Esophagus muscularis mucosa (tissue), 4 donors: ENCODE data around the gene KNG1. TPM values are rescaled to one million over a fixed set of nuclear protein-coding genes. Genes with fewer than 3 reads are reported as not detected.
"Not testable (repeated sequence)": the region's sequence is repeated elsewhere in the genome, so short reads cannot be mapped to it uniquely, and the experiment has no call there.

Experiments used
- DNase-seq: peaks from one replicate; pipeline ENCODE4 v3.0.0-alpha.2; 2017; ENCODE audit errors: extremely low spot score
- H3K27ac ChIP-seq, 4 donors: fragments of 200-600 bp; sonication (generic); replicated peaks in 1 of 4; 1 replicate in 3 of 4; 2 replicates in 1 of 4; pipeline ENCODE4 v1.5.1; 2016 to 2019; ENCODE audit warnings: mild to moderate bottlenecking in 1 of 4
- H3K27me3 ChIP-seq, 4 donors: fragments of 200-600 bp; sonication (generic); one replicate each; pipeline versions ENCODE4 v1.5.1 to v1.6.0; 2016 to 2019
- H3K36me3 ChIP-seq, 4 donors: fragments of 200-600 bp; sonication (generic); one replicate each; pipeline ENCODE4 v1.5.1; 2016 to 2019
- H3K4me1 ChIP-seq, 4 donors: fragments of 200-600 bp; sonication (generic); one replicate each; pipeline ENCODE4 v1.5.1; 2016 to 2019
- H3K4me3 ChIP-seq, 4 donors: fragments of 200-600 bp; sonication (generic); 1 replicate in 2 of 4; 2 replicates in 2 of 4; pipeline ENCODE4 v1.5.1; 2016 to 2019; ENCODE audit warnings: mild to moderate bottlenecking in 4 of 4, moderate library complexity in 1 of 4
- H3K9me3 ChIP-seq, 4 donors: fragments of 200-600 bp; sonication (generic); 1 replicate in 3 of 4; 2 replicates in 1 of 4; pipeline ENCODE4 v1.5.1; 2016 to 2019
- EP300 ChIP-seq: sonication (generic); formaldehyde crosslinking; IDR thresholded peaks from one replicate; pipeline ENCODE4 v1.6.1; 2017; ENCODE audit warnings: antibody characterized with exemption
- POLR2A ChIP-seq: fragments of 450-650 bp; IDR thresholded peaks from one replicate; pipeline ENCODE4 v1.6.1; 2017; ENCODE audit warnings: antibody characterized with exemption, moderate library complexity, mild to moderate bottlenecking, low read depth
- POLR2AphosphoS5 ChIP-seq, 2 donors: sonication (generic); formaldehyde crosslinking; IDR thresholded peaks; one replicate each; pipeline ENCODE4 v1.6.1; 2017; ENCODE audit warnings: antibody characterized with exemption in 2 of 2
- WGBS: methylation state at CpG from one replicate; pipeline ENCODE4 v1.1.5; 2018; 5-methylcytosine and 5-hydroxymethylcytosine counted together
- intact Hi-C: fragments of 100-400 bp; cut with DNase I; formaldehyde crosslinking; loops from one replicate; pipeline ENCODE4 v1.15.1; 2023
- total RNA-seq, 4 donors: library from RNA; depleted of rRNA; stranded (reverse); fragments of >200 nt; gene quantifications; one replicate each; pipeline versions ENCODE4 v1.1.0 to v1.2.1, GENCODE V29; 2016
- TF ChIP-seq, protein P1 (sequence below), 3 experiments: fragments of 200-600 bp in 2 of 3; fragments of 450-650 bp in 1 of 3; sonication (generic) in 2 of 3; IDR thresholded peaks; one replicate each; pipeline ENCODE4 v1.5.1; 2017 to 2019; ENCODE audit warnings: antibody characterized with exemption in 3 of 3, mild to moderate bottlenecking in 2 of 3, moderate library complexity in 1 of 3

The KNG1 gene
- total RNA-seq, 4 donors from 2014 or later, result not detected

DNA sequence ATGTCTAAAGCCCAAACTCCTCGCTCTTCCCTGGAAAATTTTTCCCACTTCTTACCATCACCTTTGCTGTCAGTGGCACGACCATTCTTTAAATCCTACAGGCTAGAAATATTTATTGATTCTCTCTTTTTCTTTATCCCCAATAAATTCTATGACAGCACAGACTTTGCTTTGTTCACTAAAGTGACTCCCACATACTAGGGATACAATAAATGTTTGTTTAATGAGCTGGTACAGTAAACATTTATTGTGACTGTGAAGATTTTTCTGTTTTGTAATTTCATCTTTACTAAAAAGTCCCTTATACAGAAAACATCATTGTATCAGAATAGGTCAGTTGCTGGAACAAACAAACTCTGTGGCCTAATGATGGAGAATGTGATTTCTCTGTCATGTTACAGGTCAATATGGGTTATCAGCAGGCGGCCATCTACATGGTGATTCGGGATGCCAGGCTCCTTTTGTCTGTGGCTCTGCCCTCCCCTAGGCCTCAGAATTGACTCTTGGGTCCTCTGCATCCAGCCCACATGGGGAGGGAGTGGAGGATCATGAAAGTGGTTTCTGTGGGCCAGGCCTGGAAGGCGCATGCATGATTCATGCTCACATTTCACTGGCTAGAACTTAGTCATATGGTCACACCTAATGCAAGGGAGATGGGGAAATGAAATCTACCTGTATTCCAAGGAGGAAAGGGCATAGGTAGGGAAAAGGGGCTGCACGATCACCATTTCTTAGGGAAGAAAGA lies 22.7 kb upstream of the KNG1 start:
- intact Hi-C loops, result no loop called here
- Histone ChIP-seq H3K27ac (no peak overlapping the region), H3K4me1 (no peaks in the 10 kb centered on the region), H3K36me3 (no peaks in the 10 kb centered on the region), H3K9me3 (no peaks in the 10 kb centered on the region), H3K4me3 (no peak overlapping the region), H3K27me3 (no peaks in the 10 kb centered on the region)
- WGBS, result 77% methylated on average over 6 of the region's 6 CpGs
- DNase-seq, result no peak
- TF ChIP-seq, protein P1, sequence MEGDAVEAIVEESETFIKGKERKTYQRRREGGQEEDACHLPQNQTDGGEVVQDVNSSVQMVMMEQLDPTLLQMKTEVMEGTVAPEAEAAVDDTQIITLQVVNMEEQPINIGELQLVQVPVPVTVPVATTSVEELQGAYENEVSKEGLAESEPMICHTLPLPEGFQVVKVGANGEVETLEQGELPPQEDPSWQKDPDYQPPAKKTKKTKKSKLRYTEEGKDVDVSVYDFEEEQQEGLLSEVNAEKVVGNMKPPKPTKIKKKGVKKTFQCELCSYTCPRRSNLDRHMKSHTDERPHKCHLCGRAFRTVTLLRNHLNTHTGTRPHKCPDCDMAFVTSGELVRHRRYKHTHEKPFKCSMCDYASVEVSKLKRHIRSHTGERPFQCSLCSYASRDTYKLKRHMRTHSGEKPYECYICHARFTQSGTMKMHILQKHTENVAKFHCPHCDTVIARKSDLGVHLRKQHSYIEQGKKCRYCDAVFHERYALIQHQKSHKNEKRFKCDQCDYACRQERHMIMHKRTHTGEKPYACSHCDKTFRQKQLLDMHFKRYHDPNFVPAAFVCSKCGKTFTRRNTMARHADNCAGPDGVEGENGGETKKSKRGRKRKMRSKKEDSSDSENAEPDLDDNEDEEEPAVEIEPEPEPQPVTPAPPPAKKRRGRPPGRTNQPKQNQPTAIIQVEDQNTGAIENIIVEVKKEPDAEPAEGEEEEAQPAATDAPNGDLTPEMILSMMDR (IDR thresholded peaks at IDR 0.05), result no peak
- TF ChIP-seq EP300, result no peak
- TF ChIP-seq POLR2AphosphoS5 (IDR thresholded peaks at IDR 0.05), result no peak
- no peak for TF ChIP-seq POLR2A

DNA sequence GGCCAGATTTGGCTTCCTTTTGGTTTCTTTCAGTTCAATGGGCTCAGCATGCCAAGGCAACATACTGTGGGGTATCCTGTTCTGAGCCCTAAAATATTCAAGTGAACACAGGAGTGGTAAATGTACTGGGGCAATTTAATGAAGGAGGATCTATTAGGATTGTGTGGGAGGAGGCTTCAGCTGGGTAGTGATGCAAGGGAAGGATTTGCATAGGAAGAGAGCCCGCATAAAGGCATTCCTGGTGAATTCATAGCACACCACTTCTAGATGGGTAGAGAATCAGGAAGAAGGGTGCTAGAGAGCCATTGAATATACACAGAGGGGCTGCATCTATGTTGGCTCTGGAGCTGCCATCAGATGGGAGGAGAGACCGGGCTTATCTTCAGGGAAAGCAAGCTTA lies 20.6 kb upstream of the KNG1 start:
- Histone ChIP-seq H3K27me3 (no peaks in the 10 kb centered on the region), H3K4me1 (peaks cover 0 to 3% (median 0%) of the 10 kb centered on the region in 4 donors), H3K9me3 (no peaks in the 10 kb centered on the region), H3K27ac (no peak overlapping the region), H3K4me3 (no peak overlapping the region), H3K36me3 (no peaks in the 10 kb centered on the region)
- TF ChIP-seq EP300 (no peak), POLR2AphosphoS5 (IDR thresholded peaks at IDR 0.05) (no peak)
- TF ChIP-seq, protein P1 (IDR thresholded peaks at IDR 0.05), result no peak
- no peak for DNase-seq
- intact Hi-C loops, result no loop called here
- 97% methylated on average over 2 of the region's 2 CpGs for WGBS

DNA sequence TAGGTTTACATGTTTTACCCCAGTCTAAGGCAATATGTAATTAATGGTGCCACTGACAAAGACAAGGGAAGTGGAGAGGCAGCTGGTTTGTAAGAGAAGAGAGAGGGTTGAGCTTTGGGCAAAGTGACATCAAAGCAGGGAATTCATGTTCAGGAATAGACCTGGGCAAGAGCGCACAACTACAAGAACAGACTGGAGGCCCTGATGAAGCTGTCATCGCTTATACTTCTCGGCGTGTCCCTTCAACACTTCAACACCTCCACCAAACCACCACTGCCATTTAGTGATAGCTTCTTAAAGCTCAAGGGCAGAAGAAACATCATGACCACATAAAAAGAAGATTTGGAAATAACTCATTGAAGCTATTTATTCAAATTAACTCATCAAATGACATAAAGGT lies 19.6 kb upstream of the KNG1 start:
- no peaks in the 10 kb centered on the region for H3K36me3 ChIP-seq
- no peak for TF ChIP-seq EP300
- no peak for TF ChIP-seq POLR2AphosphoS5 (IDR thresholded peaks at IDR 0.05)
- TF ChIP-seq, protein P1 (IDR thresholded peaks at IDR 0.05), result no peak
- TF ChIP-seq POLR2A, result no peak
- H3K27me3 ChIP-seq, result no peaks in the 10 kb centered on the region
- WGBS, result 96% methylated on average over 4 of the region's 4 CpGs
- H3K27ac ChIP-seq, result no peak overlapping the region
- intact Hi-C loops, result no loop called here
- no peak for DNase-seq
- H3K9me3 ChIP-seq, result no peaks in the 10 kb centered on the region
- H3K4me1 ChIP-seq, result peaks cover 0 to 3% (median 0%) of the 10 kb centered on the region in 4 donors
- H3K4me3 ChIP-seq, result no peak overlapping the region

DNA sequence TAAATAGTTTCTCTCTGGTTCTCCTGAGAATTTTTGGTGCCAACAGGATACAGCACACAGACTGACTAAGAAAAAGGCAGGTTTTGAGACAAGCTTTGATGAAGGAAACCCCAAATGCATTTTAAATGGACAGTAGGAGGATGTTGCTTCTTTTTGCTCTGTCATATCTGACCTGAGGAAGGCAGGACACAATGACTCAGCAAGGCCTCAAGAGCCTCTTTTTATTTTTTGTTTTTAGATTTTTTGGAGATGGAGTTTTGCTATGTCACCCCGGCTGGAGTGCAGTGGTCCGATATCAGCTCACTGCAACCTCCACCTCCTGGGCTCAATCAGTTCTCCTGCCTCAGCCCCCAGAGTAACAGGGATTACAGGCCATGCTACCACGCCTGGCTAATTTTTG lies 16.9 kb upstream of the KNG1 start:
- no peaks in the 10 kb centered on the region for H3K9me3 ChIP-seq
- no peak overlapping the region for H3K4me3 ChIP-seq
- no peak for TF ChIP-seq POLR2A
- no peak for TF ChIP-seq EP300
- TF ChIP-seq, protein P1 (IDR thresholded peaks at IDR 0.05), result no peak
- no peak for TF ChIP-seq POLR2AphosphoS5 (IDR thresholded peaks at IDR 0.05)
- H3K36me3 ChIP-seq, result no peaks in the 10 kb centered on the region
- intact Hi-C loops, result no loop called here
- 86% methylated on average over 3 of the region's 3 CpGs for WGBS
- H3K27me3 ChIP-seq, result no peaks in the 10 kb centered on the region
- H3K27ac ChIP-seq, result no peak overlapping the region
- peaks cover 0 to 3% (median 0%) of the 10 kb centered on the region in 4 donors for H3K4me1 ChIP-seq
- no peak for DNase-seq

DNA sequence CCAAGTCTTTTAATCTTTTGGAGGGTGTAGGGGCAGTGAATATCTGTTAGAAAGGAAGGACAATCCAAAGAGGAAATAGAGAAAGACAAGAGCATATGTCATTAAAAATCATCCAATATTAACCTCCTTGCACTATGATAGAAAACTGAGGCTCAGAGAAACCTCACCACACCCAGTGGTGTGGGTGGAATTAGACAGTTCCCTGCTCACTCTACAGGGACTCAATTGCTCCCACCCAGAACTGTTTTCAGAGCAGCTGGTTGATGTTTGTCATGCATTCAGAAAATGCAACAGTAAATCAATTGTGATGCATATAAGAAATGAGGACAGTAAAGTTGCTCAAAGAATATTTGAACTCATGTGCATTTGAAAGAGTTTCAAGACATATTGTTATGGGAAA lies 14.7 kb upstream of the KNG1 start:
- intact Hi-C loops, H3K9me3 ChIP-seq, H3K27ac ChIP-seq, H3K4me3 ChIP-seq, H3K4me1 ChIP-seq, H3K27me3 ChIP-seq, DNase-seq, H3K36me3 ChIP-seq: not testable (repeated sequence)
